HG03108 (cell line): ENCODE data around the gene TEDC1.

ENCODE experiments used
- ATAC-seq: cut with Tn5 transposase; IDR thresholded peaks from one replicate; pipeline ENCODE4 v1.9.1; 2021; ENCODE audit warnings: moderate library complexity; ENCODE audit not compliant: unreplicated experiment

The TEDC1 gene

GRCh38 chr14:105495101-105495989 is 4.3 kb downstream of the TEDC1 start:
- ATAC-seq, result no peak

GRCh38 chr14:105495990-105496830 is 5.2 kb downstream of the TEDC1 start:
- ATAC-seq, result no peak

- no peak for ATAC-seq
Measured at GRCh38 chr14:105496831-105497591, 6.0 kb downstream of the TEDC1 start.

GRCh38 chr14:105497671-105498429 is 6.8 kb downstream of the TEDC1 start:
- ATAC-seq, result no peak

- no peak for ATAC-seq
Measured at GRCh38 chr14:105498430-105499255, 7.6 kb downstream of the TEDC1 start.

GRCh38 chr14:105499256-105500035 is 8.4 kb downstream of the TEDC1 start:
- ATAC-seq, result no peak

GRCh38 chr14:105500036-105500725 is 9.1 kb downstream of the TEDC1 start:
- ATAC-seq, result no peak

GRCh38 chr14:105500726-105501101 is 9.7 kb downstream of the TEDC1 start:
- no peak for ATAC-seq

GRCh38 chr14:105501504-105502291 is 10.7 kb downstream of the TEDC1 start:
- no peak for ATAC-seq

- no peak for ATAC-seq
Measured at GRCh38 chr14:105502446-105503295, 11.6 kb downstream of the TEDC1 start.

- no peak for ATAC-seq
Measured at GRCh38 chr14:105503296-105503640, 12.2 kb downstream of the TEDC1 start.

- no peak for ATAC-seq
Measured at GRCh38 chr14:105503935-105504692, 13.1 kb downstream of the TEDC1 start.

GRCh38 chr14:105505101-105505500 is 14.1 kb downstream of the TEDC1 start:
- no peak for ATAC-seq

GRCh38 chr14:105507247-105507646 is 16.2 kb downstream of the TEDC1 start:
- ATAC-seq, result no peak

- no peak for ATAC-seq
Measured at GRCh38 chr14:105508069-105508468, 17.0 kb downstream of the TEDC1 start.

- ATAC-seq, result no peak
Measured at GRCh38 chr14:105508601-105509000, 17.6 kb downstream of the TEDC1 start.
